ENCODE results near the gene FIS1. TPM values are rescaled to one million over a fixed set of nuclear protein-coding genes. Genes with fewer than 3 reads are reported as not detected.

Gene FIS1
- 296 and 304 TPM in 2 replicates for total RNA-seq (2014; rRNA removed; shearing (Covaris generic))

DNA sequence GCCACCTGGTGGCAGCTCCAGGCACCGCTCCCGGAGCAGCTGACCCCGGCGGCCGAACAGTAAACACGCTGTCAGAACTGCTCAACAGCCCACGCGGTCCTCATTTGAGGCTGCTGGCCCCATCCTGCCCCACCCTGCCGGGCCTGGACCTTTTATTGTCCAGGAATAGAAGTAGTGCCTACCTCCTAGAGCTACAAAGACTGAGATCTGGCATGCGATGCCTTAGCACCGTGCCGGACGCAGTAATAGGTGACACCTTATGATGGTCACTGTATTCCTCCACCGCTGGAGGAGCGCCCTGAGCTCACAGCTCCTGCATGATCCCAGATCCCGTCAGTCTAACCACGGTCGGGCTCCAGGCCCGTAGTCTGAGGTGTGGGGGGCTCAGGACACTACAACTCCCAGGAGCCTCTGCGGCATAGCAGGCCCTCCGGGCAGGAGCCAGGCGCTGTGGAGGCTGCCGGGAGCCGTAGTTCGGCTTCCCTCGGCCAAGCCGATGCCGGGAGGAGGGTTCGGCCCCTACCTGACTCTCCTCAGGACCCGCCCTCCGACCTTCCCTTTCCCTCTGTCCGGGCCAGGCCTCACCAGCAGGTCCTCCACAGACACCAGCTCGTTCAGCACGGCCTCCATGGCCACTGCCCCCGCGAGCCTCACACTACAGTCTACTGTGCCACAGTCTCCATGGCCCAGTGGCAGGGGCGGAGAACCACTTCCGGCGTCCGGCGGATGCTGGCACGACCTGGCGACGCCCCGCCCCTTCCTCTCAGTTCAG lies at the start of gene FIS1:
Gene FIS1, minus strand, starts transcription at position 707 of the 772 bp plus-strand sequence. Its CDS starts 77 bp downstream, at position 630.

DNA sequence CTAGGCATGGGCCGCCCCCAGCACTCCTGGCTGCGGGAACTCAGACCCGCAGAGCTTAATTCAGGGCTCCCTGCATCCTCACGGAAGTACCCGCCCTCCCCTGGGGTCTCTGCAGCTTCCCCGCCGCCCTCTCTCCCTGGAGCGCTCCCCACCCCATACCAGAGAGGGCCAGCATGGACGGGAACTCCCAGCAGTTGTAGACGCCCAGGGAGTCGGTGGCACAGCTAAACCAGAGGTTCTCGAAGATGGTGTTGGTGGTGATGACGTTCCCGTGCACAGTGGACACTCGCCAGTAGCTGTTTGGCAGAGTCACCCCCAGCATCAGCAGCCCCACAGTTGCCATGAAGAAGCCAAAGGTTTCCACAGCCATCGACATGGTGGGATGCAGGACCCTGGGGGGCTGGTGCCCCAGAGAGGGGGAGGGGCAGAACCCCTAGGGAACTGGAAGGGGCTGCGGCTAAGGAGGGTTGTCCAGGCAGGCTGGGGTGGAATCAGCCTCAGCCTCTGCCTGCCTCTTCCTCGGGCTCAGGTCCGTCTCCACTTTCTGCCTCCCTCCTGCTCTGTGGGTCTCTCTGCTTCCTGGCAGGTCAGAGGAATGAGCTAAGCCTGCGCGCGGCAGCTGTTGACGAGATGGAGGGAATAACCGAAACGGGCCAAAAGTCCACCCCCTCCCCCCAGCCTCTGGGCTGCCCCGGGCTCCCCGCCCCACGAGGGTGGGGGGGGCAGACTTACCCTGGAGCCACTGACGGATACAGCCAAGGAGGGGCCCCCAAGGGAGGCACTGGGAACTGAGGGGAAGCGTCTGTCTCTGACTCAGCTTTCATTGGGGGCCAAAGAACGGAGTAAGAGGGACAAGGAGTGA lies 7.4 kb downstream of the FIS1 start, which contains the start of gene CLDN15:
Gene CLDN15, minus strand, starts transcription at position 597 of the 862 bp plus-strand sequence. Its CDS starts 221 bp downstream, at position 376.

DNA sequence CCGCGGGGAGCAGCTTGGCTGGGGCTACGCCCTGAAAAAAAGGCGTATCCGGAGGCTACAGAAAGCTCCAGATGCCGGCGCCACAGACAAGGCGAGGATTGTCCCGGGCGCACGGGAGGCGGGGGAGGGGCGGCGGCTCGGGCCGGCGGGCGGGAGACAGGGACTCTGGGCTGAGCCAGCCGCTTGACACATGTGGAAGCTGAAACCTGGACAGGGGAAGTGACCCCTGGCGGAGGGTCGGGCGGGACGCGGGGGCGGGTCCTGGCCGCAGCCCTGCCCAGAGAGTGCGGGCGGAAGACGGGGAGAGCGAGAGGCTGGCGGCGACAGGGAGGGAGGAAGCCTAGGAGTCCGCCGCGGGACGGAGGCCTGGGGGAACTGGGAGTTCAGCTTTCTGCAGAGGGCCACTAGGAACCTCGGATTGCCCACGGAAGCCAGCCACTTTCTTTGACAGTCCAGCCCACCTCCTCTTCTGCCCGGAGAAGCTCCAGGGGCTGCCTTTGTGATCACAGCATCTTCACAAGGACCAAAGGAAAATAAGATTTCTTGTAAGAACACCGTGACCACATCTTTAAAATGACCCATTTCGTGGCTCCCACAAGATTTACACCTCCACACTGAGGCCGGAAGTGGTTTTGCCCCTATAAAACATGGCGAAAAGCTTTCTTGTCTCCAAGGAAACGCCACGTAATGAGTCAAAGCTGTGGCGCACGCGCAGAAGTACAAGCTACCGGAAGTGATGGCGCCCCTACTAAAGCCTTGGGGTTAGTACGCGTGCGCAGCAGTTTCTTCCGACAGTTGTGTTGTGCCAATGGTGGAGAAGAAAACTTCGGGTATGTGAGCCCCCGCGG lies 27.3 kb downstream of the FIS1 start, which contains the start of the genes PLOD3 and ZNHIT1:
Gene PLOD3, minus strand, starts transcription at position 194 of the 848 bp plus-strand sequence. CDS start 307 bp downstream, outside the sequence.
Gene ZNHIT1, plus strand, starts transcription at position 778 of the 848 bp plus-strand sequence. Its CDS starts 31 bp downstream, at position 809.

DNA sequence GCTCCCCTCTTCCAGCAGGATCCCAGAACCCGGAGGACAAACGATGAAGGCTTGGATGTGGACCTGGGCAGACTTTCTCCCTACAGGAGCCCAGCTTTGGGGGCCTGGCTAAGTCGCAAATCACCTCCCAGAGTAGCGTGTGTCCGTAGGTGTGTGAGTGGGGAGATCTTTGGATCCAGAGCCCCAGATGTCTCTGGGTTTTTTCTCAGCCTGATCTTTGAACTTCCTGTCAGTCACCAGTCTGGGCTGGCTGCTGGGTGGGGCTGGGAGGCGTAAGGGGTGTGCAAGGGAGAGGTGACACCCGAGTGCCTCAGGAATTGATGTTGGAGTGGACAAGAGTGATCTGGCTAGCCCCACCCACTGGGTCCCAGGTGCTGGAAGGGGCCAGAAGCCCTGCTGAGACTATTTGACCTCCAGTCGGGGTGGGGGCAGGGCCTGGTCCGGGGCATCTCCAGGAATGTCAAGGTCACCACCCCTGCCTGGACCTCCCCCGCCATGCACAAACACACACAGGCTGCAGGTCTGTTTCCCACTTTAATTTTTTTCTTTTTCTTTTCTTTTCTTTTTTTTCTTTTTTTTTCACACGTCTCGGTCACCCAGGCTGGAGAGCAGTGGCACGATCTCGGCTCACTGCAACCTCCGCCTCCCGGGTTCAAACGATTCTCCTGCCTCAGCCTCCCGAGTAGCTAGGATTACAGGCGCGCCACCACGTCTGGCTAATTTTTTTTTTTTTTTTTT lies 43.9 kb downstream of the FIS1 start, which contains the start of gene MOGAT3:
Gene MOGAT3, minus strand, starts transcription at position 175 of the 738 bp plus-strand sequence. CDS start 182 bp downstream, outside the sequence.

Small RNAs within 50 kb of the gene (small RNA-seq; reads per million reads assigned to genes)
- gene RNU6-1104P: not detected

Other genes with a start within 250 kb of the FIS1 start
- not detected in 2 replicates for gene MUC17, start 225.0 kb downstream of the FIS1 start, total RNA-seq (2014; rRNA removed; shearing (Covaris generic))
- gene TRIM56, start 159.6 kb downstream of the FIS1 start, total RNA-seq (2014; rRNA removed; shearing (Covaris generic)): 11.0 and 13.3 TPM in 2 replicates
- gene SERPINE1, start 118.0 kb downstream of the FIS1 start, total RNA-seq (2014; rRNA removed; shearing (Covaris generic)): 1.4 TPM in 2 replicates
- 344 and 361 TPM in 2 replicates for gene AP1S1, start 90.6 kb downstream of the FIS1 start, total RNA-seq (2014; rRNA removed; shearing (Covaris generic))
- 338 and 362 TPM in 2 replicates for gene VGF, start 79.5 kb downstream of the FIS1 start, total RNA-seq (2014; rRNA removed; shearing (Covaris generic))
- 0.05 and 0.11 TPM in 2 replicates for gene NAT16, start 64.8 kb downstream of the FIS1 start, total RNA-seq (2014; rRNA removed; shearing (Covaris generic))
- not detected in 2 replicates for gene MOGAT3, start 44.0 kb downstream of the FIS1 start, total RNA-seq (2014; rRNA removed; shearing (Covaris generic))
- gene PLOD3, start 27.5 kb downstream of the FIS1 start, total RNA-seq (2014; rRNA removed; shearing (Covaris generic)): 232 and 262 TPM in 2 replicates
- 154 and 183 TPM in 2 replicates for gene ZNHIT1, start 26.9 kb downstream of the FIS1 start, total RNA-seq (2014; rRNA removed; shearing (Covaris generic))
- gene CLDN15, start 7.3 kb downstream of the FIS1 start, total RNA-seq (2014; rRNA removed; shearing (Covaris generic)): 6.2 and 8.5 TPM in 2 replicates
- gene IFT22, start 76.7 kb upstream of the FIS1 start, total RNA-seq (2014; rRNA removed; shearing (Covaris generic)): 24.5 and 29.0 TPM in 2 replicates
- gene COL26A1, start 117.8 kb upstream of the FIS1 start, total RNA-seq (2014; rRNA removed; shearing (Covaris generic)): not detected in 2 replicates

Data from A375 (cell line).